Measurements from ENCODE around the gene GGA1.
"Not testable (repeated sequence)": the region's sequence is repeated elsewhere in the genome, so short reads cannot be mapped to it uniquely, and the experiment has no call there.

The GGA1 gene

DNA sequence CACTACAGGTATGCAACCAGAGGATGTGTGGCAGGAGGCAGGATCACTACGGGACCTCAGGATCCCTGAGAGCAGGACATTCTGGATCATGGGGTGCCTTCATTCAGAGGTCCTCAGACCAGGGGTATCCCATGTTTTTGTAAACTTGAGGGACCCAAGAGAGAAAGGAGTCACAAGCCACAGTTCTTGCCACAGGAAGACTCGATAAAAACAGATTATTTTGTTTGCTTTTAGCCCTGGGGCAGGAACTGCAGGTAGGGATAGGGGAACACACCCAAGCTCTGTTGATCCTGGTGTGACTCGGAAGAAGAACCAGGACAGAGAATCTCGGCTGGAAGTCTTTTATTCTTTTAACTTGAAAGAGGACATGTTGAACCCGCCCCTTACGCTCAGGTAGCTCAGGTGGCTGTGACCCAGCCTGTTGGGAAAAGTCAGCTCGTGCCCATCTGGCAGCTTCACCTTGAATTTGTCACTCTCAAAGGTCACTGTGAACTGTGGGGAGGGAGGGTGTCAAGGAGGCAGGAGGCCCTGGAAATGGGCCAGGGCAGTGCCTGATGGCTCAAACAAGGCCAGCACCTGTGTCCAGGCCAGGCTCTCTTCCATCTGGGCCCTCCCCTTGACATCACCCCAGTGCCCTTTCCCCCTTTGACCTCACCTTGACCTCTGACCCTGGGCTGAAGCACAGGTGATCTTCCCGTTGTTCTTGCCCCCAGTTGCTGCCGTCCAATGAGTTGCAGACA is 38.5 kb upstream of the GGA1 start:
- DNase-seq (ENCODE audit: low spot score), result no peak
- no peak for FAIRE-seq

DNA sequence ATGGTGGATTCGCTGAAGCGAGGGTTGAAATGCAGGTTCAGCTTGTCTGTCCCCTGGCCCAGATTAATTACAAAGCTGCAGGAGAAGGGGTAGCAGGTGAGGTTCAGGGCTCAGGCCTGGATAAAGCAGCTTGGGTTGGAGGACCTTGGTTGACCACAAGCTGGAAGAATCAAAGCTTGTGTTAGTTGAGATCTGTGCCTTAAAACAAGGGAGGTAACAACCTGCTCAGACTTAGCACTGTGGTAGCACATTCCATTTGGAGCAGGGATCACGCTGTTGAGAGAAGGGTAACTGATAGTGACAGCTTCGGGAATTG is 38.0 kb upstream of the GGA1 start:
- no peak for DNase-seq (ENCODE audit: low spot score)
- FAIRE-seq, result no peak

DNA sequence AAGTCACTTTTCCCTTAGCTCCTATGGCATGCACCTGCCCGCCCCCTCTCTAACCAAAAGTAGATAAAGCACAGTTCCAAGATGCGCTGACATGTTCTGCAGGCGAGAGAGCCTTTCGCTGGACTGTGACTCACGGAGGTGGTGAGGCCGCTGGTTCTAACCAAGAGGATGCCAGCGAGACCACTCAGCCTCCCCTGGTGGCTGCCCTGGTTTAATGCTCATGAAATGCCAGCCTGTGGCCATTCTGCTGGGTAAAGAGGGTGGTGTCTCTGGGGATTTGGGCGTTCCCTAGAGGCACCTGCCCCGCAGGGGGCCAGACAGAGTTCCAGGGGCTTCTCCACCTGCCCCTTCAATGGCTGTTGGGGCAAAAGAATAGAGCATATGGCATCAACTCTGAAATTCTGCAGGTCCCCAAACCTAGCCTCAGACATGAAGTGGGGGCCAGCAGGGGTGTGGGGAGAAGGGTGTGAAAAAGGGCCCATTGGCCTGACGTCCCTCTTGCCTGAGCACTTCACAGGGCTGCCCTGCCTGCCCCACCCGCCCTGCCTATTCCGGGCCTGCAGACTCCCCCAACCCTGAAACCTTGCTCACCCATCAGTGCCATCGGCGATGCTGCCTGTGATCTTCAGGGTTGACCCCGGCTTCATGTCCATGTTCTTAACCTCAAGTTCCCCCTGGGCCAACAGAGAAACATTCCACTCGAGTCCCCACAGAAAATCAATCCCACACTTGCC is 37.2 kb upstream of the GGA1 start:
- peak; percentile 70 for DNase-seq (ENCODE audit: low spot score)
- FAIRE-seq, result peak; percentile 67

DNA sequence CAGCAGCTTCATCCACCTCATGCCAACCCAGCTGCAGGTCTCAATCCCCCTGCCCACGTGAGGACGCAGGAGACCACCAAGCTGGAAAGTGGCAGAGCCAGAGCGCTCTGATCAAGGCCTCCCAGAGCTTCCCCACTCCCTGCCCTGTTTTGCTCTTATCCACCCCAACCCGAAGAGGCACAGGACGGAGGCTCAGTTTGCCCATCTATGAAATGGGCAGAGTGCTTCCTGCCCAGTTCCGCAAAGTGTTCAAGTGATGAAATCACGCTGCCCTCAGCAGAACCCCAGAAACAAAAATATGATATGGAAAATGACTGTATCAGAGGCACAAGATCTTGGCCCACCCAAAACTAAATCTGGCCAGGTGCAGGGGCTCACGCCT is 36.7 kb upstream of the GGA1 start:
- DNase-seq (ENCODE audit: low spot score) (no peak), FAIRE-seq (no peak)

DNA sequence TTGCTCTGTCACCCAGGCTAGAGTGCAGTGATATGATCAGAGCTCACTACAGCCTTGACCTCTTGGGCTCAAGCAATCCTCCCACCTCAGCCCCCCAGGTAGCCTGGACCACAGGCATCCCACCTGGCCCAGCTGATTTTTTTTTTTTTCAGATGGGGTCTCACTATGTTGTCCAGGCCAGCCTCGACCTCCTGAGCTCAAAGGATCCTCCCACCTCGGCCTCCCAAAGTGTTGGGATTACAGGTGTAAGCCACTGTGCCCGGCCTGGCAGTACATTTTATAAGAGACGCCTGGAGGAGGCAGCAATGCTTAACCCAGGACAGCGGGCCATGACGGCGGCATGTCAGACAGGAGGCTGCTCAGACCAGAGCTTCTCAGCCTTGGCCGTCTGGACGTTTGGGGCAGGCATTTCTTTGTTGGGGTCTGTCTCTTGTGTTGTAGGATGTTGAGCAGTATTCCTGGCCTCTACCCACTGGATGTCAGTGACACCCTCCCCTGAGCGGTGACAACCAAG is 33.1 kb upstream of the GGA1 start:
- FAIRE-seq (no peak), DNase-seq (ENCODE audit: low spot score) (no peak)

DNA sequence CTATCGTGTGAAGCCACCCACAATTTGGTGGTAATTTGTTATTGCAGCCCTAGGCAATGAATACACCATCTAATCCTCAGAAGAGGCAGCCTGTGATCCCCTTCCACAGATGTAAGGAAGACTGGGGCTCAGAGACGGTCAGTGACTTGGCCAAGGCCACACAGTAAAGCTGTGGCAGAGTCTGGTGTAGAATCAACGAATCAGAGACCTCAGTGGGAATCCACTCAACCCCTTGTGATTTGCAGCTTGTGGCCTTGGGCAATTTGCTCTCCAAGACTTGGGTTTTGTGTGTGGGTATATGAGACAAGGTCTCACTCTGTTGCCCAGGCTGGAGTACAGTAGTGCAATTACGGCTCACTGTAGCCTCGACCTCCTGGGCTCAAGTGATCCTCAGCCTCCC is 30.6 kb upstream of the GGA1 start:
- no peak for DNase-seq (ENCODE audit: low spot score)
- no peak for FAIRE-seq

DNA sequence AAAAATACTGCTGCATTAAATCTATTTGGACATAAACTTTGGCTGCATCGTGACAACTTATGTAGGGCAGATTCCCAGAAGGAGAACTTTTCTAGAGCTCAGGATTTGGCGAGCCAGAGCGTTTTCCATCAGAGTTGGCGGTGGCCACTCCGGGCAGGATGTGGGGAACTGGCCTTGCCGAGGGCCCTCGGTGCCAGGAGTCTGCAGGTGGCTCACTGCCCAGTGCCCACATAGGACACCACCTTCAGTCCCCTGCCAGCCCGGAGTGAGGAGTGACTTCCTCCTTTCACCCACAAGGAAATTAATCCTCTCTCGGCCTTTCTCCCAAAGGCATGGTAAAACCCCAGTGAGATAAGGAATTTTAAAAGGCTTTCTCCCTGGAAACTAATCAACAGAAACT is 27.1 kb upstream of the GGA1 start:
- no peak for FAIRE-seq
- DNase-seq (ENCODE audit: low spot score), result no peak

DNA sequence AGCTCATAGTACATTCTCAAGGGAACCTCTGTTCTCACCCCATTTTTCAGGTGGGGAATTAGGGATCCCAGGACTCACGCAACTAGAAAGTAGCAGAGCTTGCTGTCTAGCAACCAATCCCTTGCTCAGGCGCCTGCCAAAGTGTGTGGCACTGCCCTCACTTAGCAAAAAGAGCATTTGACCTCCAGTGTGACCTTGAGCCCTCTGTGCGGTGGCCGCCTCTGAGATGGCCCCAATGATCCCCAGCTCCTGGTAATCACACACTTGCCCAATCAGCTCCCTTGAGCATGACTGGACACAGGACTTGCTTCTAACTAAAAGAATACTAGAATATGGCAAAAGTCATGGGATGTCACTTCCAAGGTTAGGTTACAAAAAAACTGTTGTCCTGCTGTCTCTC is 26.1 kb upstream of the GGA1 start:
- DNase-seq (ENCODE audit: low spot score) (no peak), FAIRE-seq (no peak)

DNA sequence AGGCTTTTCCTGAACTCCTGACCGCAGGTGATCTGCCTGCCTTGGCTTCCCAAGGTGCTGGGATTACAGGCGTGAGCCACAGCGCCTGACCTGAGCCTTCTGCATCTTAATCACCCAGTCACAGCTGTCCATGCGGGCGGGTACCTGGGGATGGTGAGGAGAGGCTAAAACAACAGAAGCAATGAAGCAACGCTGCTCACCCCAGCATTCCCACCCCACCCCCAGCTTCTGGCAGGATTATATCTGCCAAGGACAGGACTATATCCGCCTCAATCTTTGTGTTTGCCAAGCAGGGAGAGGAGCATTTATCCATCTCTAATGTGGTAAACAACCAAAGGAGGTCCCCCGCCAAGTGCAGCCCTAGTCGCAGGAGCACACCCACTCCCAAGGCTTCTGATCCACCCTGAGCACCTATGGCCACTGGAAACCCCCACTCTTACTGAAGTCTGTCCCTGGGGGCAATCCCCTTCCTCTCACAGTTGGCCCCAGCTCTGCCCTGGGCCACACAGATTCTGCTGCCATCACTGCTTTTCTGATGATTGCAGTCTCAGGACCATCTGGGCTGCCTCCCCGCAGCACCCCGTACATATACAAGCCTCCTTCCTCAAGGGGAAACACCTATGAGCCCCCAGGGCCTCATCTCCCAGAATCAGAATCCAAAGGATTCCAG is 20.0 kb upstream of the GGA1 start:
- DNase-seq (ENCODE audit: low spot score) (no peak), FAIRE-seq (no peak)

DNA sequence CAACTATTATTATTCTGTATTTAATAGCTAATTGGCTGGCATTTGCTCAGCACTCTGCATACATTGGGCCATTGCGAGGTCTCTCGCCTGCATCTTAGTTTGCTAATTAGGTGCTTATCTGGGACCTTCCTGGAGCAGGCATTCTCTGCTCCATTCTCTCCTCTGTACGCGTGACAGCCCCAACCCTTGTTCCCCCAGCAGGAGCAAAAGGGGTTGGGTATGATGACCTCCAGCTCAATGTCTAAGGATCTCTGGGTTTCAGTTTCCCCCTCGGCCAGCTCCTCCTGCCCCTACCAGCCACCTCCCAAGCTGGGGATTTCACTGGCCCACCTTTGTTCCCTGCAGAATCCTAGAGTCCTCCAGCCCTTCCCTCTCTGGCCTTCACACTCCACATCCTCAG is 19.0 kb upstream of the GGA1 start:
- FAIRE-seq (no peak), DNase-seq (ENCODE audit: low spot score) (no peak)

DNA sequence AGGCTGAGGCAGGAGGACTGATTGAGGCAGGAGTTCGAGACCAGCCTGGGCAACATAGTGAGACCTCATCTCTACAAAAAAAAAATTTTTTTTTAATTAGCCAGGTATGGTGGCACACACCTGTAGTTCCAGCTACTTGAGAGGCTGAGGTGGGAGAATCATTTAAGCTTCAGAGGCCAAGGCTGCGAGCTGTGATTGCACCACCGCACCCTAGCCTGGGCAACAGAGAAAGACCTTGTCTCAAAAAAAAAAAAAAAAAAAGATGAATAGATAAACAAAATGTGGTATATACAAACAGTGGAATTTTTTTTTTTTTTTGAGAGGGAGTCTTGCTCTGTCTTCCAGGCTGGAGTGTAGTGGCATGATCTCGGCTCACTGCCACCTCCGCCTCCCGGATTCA is 17.6 kb upstream of the GGA1 start:
- not testable (repeated sequence) for FAIRE-seq; DNase-seq (ENCODE audit: low spot score)

DNA sequence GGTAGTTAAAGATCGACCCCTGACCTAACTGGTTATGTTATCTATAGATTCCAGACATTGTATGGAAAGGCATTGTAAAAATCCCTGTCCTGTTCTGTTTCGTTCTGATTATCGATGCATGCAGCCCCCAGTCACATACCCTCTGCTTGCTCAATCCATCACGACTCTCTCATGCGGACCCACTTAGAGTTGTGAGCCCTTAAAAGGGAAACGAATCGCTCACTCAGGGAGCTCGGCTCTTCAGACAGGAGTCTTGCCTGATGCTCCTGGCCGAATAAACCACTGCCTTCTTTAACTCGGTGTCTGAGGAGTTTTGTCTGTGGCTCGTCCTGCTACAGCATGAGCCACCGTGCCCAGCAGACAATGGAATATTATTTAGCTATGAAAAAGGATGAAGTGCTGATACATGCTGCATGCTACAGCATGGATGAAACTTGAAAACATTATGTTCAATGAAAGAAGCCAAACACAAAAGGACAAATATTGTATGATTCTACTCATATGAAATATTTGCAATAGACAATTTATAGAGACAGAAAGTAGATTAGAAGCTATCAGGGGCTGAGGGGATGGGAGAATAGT is 16.7 kb upstream of the GGA1 start:
- DNase-seq (ENCODE audit: low spot score), result no peak
- FAIRE-seq, result no peak

DNA sequence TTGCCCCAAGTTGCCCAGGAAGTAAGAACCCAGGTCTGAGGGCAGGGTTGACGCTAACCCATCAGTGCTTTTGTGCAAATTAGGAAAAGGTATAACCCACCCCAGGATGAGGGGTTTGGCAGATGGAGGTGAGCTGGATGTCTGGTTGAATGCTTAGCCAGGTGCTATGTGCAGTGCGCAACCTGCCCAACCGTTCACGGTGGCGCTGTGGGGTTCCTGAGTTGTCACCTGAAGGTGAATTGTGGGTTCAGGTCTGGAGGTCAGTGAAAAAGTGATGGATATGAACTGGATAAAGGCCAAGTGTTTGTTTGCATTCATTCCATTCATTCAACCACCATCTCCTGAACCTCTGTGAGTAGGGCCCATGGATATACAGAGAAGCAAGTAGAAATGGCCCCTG is 14.4 kb upstream of the GGA1 start:
- no peak for DNase-seq (ENCODE audit: low spot score)
- FAIRE-seq, result no peak

DNA sequence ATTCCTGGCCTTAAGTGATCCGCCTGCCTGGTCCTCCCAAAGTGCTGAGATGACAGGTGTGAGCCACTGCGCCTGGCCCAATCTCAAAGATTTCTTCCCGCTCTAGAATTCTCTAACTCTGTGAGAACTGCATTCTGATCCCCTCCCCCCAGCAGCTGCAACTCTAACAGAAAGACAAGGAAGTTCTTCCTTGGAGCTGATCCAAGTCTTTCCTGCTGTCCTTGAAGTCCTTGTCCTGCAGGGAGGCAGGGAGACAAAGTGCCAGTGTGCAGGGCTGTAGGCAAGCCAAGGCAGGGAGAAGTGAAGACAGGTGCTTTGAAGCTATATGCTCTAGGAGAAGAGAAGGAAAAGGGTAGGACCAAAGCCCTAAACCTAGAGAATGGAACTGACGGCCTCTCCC is 9.5 kb upstream of the GGA1 start:
- FAIRE-seq (no peak), DNase-seq (ENCODE audit: low spot score) (no peak)

DNA sequence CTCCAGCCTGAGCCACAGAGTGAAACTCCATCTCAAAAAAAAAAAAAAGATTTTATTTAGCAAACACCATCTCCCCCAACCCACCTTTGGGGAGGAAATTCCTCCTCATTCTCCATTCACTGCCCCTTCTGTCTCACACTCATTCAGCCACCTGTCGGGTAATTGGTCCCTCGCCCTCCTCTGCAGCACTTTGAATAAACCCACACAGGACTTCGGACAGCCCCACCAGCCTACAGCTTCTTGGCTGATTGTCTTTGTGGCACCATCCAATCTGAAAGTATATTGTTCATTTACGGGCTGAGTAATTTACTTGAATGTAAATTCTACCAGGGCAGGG is 7.5 kb upstream of the GGA1 start:
- DNase-seq (ENCODE audit: low spot score) (no peak), FAIRE-seq (no peak)

DNA sequence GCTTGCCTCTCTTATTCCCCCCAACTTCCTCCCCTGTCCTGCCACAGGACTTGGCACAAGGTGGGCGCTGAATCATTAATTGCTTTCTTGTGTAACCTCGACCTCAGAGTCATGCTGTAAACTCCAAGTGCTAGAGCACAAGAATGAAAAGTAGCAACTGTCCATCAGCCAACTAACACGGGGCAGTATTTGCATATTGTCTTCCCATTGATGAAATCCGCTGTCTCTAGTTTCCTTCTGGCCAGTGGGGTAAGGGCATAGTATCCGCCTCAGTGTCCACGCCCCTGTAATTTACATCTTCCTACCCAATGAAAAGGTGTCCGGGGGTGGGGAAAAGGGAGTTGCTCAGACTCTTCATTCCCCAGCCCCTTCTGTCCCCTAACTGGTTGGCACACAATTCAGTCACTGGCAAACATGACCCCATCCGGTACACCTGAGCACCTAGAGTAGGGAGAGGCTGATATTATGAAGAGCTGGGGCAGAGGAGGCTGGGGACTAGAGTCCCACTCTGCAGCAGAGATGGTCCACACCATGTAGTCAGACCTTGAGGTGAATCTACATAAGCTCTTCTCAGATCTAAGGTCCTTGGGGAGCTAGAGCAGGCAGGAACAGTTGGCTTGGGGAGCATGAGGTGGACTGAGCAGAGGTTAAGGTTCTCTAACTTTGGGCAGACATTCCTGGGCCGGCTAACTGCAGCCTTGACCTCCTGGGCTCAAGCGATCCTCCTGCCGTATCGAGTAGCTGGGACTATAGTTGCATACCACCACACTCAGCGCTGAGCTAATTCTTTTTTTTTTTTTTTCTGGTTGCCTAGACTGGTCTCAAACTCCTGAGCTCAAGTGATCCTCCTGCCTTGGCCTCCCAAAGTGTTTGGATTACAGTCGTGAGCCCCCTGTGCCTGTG is 6.8 kb upstream of the GGA1 start:
- DNase-seq (ENCODE audit: low spot score), result peak; percentile 4
- FAIRE-seq, result no peak

DNA sequence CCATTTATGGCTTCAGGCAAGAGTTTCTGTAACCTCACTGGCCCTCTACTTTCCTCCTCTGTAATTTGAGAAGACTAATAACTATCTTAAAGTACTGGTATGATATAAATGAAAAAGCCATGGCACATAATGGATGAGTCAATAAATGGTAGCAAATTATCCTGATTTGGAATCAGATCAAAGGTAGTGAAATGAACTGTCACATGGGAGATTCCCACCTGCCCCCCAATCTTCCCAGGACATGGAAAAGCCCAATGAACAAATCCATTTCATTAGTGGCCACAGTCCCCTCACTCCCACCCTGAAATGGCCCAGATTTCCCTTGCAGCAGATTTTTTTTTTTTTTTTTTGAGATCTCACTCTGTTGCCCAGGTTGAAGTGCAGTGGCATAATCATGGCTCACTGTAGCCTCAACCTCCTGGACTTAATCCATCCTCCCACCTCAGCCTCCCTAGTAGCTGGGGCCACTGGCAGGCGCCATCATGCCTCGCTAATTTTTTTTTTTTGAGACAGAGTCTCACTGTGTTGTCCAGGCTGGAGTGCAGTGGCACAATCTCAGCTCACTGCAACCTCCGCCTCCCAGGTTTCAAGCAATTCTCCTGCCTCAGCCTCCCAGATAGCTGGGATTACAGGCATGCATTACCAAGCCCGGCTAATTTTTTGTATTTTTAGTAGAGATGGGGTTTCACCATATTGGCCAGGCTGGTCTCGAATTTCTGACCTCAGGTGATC is 5.9 kb upstream of the GGA1 start:
- DNase-seq (ENCODE audit: low spot score); FAIRE-seq: not testable (repeated sequence)

DNA sequence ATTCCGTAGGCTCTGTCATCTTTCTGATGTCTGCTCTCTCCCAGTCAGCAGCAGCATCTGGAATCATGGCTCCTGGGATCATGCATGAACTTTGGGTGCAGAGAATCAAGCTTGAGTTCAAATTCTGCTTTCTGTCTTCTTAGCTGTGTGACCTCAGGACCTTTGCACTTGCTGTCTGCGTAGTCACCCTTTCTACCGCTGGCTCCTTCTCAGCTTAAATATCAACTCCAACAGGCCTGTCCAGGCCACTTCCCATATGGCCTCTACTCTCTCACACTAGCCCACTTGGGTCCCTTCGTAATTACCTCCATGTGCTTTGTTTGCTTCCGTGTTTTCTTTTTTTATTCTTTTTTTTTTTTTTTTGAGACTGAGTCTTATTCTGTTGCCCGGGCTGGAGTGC is 4.6 kb upstream of the GGA1 start:
- FAIRE-seq, result no peak
- DNase-seq (ENCODE audit: low spot score), result no peak

DNA sequence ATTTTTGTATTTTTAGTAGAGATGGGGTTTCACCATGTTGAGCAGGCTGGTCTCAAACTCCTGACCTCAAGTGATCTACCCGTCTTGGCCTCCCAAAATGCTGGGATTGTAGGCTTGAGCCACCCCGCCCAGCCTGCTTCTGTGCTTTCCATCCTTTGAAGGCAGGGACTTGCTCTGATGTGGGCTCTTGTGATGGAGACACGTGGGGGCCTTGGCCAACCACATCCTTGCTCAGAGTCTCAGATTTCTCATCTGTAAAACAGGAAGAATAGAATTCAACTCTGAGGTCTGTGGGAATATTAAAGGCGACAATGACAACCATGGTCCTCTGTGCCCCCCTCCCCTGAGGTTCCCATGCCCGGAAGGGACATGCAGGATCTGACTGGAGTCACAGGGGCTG is 3.8 kb upstream of the GGA1 start:
- FAIRE-seq, result no peak

More for the DNA sequence above, 3.8 kb upstream of the GGA1 start:
- DNase-seq (ENCODE audit: low spot score), result no peak

All from RCC 7860 (cell line).